ENCODE measurements around the gene TMOD4.
A peak's percentile ranks its signal among the peaks of the same experiment; 100 is the strongest.
"Not testable (repeated sequence)": the region's sequence is repeated elsewhere in the genome, so short reads cannot be mapped to it uniquely, and the experiment has no call there.

TMOD4 gene

DNA sequence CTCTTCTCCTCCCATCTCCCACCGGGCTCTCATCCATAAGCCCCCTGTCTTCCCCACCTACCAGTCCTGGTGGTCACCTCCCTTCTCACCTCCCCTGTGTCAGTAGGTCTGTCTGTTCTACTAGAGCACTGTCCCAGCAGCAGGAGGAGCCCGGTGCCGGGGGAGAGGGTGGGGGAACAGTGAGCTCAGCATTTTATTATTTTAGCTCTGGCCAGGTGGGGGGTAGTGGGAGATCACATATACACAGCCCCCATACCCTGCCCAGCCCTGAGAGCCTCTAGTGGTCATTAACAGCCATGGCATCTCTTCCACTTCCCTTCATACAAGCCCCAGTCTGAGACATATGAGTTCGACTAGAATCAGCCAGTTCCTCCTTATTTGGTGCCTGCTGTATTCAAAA lies at the start of gene TMOD4:
Gene TMOD4, minus strand, starts transcription at position 119 of the 400 bp plus-strand sequence. CDS start 1,106 bp downstream, outside the sequence.
- DNase-seq: no peak

DNA sequence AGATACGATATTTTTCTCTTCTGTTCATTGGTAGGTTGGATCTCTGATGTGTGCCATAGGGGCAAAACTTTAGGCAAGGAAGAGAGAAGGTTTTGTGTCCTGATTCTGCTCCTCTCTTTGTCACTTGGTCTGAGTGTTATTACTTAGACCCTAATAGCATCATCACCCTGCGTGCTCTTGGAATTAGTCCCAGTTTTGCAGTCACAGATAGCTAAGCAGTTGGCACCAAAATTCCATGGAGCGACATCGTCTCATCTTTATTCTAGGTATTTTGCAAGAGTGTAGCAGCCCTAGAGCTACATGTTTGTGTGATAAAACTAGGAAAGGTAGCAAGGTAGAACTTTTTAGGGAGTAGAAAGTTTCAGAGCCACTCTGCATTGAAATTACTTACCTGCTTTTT lies 46.3 kb upstream of the TMOD4 start:
- DNase-seq: no peak

DNA sequence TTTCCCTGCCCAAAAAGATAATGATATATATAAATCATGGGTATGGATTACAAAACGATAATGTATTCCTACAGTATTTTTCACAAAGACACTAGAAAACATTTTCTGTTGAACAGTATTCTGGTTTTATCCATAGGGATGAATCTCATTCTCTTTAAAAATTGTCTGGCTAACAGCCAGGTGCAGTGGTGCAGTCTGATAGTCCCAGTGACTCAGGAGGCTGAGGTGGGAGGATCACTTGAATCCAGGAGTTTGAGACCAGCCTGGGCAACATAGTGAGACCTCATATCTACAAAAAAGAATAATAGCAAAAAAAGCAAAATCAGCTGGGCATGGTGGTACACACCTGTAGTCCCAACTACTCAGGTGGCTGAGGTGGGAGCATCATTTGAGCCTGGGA lies 45.8 kb upstream of the TMOD4 start:
- no peak for DNase-seq

DNA sequence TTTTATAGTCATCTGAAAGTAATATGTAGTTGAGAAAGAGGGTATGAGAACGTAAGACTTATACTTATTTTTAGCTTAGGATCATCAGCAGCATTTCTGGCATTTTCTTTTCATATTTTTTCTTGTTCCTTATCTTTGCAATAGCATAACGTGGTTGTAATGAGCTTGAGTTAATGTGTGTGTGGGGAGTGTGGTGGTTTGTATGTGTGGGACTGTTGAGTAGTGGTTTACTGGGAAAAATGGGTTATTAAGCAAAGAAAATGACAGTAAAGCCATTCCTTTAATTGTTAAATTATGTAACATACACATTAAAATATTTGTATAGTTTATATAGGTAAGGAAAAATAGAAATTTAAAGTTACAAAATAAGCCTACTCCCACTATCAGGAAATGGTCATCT lies 37.8 kb upstream of the TMOD4 start:
- DNase-seq: no peak

DNA sequence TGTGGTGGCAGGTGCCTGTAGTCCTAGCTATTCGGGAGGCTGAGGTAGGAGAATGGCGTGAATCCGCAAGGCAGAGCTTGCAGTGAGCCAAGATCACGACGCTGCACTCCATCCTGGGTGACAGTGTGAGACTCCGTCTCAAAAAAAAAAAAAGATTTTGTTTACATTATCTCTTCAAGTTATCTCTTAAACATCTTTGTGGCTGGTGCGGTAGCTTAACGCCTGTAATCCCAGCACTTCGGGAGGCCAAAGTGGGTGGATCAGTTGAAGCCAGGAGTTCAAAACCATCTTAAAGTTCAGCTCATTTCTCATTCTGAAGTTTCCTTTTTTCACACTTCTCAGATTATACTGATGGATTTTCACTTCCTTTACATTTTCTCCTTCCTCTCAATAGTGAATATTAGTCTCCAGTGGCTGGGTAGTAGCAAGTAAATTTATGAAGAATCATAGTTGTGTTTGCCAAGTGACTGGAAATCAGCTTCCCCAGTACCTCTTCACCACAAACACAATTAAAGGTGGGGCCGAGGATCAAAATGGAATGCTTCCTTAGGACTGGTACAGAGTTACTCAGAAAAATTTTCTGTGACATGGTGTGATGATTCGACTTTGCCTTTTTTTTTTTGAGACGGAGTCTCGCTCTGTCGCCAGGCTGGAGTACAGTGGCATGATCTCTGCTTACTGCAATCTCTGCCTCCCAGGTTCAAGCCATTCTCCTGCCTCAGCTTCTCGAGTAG lies 36.4 kb upstream of the TMOD4 start:
- DNase-seq: no peak

DNA sequence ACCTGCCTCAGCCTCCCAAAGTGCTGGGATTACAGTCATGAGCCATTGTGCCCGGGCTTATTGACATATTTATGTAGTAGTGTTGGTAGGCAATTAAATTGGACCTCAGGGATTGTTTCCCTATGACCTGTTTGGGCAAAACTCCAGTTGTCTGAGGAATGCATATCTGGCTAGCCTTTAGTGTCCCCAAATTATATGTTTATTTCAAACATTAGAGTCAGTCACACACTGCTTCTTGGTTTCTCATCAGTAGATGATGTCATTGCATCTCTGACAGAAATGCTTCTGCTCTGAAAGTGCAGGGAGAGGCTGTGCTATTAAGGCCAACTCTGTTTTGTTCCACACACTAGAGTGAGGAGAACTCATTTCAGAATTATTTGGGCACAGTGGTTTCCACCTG lies 35.0 kb upstream of the TMOD4 start:
- DNase-seq: no peak

DNA sequence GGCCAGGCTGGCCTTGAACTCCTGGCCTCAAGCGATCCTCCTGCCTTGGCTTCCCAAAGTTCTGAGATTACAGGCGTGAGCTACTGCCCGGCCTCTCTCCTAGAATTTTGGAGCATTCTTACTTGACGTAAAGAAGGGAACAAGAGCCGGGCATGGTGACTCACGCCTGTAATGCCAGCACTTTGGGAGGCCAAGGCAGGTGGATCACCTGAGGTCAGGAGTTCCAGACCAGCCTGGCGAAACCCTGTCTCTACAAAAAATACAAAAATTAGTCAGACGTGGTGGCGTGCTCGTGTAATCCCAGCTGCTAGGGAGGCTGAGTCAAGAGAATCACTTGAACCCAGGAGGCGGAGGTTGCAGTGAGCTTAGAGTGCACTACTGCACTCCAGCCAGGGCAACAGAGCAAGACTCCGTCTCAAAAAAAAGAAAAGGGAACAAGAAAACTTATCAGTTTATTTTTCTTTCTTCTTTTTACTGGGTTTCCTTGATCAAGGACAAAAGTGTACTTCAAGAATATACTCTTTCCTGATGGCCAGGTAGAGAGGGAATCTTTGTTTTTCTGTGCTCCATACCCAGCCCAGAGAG lies 29.7 kb upstream of the TMOD4 start:
- not testable (repeated sequence) for DNase-seq

DNA sequence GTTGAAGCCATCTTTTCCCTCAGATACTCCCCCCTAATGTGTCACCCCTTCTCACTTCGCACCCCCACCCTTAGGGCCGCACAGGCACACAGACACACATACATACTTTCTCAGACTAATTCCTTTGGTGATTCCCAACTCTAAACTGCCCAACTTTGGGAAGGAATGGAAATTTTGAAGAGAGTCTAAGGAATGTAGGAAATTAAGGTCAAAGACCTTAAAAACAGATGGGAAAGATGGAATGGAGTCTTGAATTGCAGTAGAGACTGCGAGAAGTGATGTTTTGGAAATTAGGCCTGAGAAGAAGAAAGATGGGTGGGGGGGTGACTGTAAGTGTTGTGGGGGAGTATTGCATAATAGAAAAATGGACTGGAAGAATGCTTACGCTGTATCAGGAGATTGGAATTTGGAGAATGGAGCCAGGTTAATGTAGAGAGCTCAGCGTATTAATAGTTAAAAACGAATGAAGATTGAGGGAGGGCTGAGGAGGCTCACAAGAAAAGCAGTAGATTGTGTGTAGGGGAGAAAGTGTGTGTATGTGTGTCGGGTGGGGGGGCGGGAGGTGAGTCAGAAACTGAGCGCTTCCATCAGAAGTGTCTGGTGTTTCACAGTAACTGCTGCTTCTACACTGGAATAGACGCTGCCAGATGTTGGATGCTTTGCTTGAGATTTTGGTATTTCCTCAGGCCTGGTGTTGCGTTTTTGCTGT lies 24.2 kb upstream of the TMOD4 start:
- peak; percentile 21 to 30 for DNase-seq

DNA sequence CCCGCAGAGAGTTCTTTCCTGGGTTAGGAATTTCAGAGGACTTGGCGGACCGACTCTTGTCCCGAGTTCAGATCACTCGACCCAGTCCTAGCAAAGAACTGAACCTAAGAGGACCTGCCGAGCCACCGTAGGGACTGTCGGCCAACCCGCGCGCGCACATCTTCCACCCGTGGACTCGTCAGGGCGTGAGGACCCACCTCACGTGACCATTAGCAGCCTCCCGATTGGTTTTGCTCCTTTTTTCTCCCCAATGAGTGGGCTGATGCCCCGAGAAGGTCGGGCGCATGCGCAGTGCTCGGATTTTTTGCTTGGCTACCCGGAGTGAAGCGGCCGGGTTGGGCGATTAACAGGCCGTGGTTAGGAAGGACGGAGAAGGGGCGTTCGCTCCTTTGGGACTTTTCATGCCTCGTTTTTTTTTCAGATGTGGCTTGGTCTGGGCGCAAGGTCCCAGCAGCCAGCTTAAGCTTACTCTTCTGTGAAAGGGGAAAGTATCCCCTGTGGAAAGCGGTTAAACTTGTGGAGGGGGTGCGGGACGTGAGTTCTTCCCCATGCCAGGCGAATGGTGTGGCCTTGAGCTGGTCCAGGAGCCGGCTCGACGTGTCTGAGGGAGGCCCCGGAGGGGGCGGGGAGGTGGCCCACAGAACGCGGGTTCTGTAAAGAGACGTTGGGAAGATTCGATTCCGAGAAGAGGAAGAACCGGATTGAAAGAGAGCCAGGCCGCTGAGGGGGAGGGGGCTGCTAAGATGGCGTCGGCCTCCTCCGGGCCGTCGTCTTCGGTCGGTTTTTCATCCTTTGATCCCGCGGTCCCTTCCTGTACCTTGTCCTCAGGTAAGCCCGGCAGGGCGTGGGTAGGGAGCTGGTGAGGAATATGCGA lies 22.7 kb upstream of the TMOD4 start, which contains the start of gene PIP5K1A:
Gene PIP5K1A, plus strand, starts transcription at position 299 of the 874 bp plus-strand sequence. Its CDS starts 445 bp downstream, at position 744.
- peak; percentile 98 to 99 for DNase-seq

DNA sequence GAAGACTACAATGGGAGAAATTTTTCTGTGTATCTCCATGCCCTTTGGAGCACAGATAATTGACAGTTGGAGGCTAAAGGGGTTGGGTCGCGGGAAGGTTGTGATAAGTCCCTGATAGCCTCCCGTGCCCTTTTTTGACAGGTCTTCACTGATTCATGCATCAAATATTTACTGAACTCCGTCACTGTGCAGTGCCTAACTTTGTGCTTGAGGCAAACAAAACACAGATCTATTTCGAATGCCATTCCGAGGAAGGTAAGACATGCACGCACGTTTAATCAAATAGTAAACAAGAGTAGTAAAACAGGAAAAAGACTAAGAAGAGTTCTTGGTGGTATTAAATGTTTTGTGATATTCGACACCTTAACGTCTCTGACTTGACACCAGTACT lies 22.1 kb upstream of the TMOD4 start:
- no peak for DNase-seq

DNA sequence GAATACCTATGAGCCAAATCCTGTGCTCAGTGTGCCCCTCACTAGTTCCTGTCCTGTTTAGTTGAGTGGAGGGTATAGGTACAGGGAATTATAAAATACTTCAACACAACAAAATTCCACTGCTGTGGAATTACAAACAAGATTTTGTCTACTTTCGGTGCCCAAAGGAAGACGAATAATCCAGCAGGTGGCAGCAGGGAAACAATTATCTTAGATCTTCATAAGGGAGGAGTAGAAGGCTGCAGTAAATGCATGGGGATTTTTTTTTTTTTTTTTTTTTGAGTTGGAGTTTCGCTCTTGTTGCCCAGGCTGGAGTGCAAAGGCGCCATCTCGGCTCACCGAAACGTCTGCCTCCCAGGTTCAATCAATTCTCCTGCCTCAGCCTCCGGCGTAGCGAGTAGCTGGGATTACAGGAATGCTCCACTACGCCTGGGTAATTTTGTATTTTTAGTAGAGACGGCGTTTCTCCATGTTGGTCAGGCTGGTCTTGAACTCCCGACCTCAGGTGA lies 20.6 kb upstream of the TMOD4 start:
- DNase-seq: peak; percentile 44

DNA sequence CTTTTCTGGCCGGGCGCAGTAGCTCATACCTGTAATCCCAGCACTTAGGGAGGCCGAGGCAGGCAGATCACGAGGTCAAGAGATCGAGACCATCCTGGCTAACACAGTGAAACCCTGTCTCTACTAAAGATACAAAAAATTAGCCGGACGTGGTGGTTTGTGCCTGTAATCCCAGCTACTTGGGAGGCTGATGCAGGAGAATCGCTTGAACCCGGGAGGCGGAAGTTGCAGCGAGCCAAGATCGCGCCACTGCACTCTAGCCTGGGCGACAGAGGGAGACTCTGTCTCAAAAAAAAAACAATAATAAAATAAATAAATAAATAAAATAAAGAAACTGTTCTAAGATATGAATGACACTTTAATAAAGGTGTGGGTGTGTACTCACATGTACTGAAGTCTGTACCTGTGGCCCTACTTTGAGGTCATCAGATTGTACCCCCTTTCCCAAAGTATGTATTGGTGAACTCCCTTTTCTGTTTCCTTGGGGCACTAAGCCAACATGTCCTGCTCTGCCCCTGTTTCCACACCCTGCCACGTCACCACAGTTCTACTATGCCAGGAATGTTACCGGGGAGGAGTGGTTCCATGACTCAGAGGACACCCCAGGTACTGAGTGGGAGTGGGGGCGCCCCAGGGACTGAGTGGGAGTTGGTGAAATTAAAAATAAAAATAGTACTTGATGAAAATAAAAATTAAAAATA lies 19.3 kb upstream of the TMOD4 start:
- DNase-seq: peak; percentile 9 to 30

DNA sequence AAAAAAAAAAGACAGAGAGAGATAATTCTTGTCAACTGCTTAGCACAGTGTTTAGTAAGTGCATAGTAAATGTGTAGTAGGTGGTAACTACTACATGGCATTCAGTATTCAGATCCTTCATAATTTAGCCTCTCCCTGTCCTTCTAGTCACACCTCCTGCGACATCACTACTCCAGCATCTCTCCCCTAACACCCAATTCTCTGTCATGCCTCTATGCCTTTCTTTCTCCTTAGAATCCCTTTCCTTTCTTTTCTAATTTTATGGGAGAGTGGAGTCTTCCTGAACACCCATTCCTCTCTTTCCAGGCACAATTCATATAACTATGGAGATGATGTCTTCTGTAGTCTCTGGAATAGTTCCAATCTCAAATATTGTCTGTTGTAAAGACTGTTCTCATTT lies 18.1 kb upstream of the TMOD4 start:
- no peak for DNase-seq

DNA sequence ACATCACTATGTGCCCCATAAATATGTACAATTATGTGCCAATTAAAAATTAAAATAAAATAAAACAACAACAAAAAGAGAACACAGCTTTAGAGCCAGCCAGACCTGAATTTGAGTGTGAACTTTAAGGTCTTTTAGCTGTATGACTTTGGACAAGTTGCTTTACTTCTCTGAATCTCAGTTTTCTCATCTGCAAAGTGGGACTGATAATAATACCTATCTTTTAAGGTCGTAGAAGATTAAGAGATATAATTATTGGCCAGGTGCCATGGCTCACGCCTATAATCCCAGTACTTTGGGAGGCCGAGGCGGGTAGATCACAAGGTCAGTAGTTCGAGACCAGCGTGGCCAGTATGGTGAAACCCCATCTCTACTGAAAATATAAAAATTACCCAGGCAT lies 17.5 kb upstream of the TMOD4 start:
- DNase-seq: no peak

DNA sequence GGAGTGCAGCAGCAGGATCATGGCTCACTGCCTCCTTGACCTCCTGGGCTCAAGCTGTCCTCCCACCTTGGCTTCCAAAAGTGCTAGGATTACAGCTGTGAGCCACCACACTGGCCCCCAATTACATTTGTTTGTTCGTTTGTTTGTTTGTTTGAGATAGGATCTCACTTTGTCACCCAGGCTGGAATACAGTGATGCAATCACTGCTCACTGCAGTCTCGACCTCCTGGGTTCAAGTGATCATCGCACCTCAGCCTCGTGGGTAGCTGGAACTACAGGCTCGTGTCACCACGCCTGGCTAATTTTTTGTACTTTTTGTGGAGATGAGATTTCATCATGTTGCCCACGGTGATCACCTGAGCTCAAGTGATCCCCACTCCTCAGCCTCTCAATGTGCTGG lies 16.3 kb upstream of the TMOD4 start:
- DNase-seq: no peak

DNA sequence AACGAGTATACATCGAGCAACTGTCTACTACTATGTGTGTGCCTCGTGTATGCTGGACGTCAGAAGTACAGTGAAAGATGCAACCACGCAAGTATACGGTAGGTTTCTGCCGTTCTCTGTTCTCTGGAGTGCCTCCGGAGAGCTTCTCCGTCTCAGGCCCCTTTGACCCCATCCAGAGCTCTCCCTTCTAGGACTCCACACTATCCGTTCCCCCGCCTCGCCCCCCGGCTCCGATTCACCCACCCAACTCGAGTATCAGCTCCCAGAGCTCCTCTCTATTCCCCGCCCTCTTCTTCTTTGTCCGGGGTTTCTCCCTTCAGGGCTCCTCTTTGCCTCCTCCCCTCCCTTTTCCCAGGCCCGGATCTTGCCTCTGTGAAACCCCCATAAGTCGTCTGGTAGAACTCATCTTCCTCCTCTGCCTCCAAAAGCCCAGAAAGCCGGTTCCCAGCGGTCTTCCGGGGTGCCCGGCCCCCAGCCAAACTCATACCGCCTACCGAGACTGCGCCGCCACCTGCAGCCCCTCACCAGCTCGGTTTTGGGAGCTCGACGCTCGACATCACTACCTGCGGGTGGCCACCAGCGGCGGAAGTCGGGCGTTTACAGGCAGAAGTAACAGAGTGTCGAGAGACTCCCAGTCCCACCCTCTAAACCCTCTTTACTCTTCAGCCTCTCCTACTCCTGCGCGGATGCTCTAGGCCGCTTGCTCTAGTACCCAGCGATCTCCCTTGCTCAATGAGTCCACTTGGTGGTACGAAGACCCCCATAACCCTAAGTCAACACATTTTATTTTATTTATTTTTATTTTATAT lies 14.1 kb upstream of the TMOD4 start, which contains the start of gene VPS72:
Gene VPS72, minus strand, starts transcription at position 561 of the 809 bp plus-strand sequence. Its CDS starts 76 bp downstream, at position 485.
- DNase-seq: peak; percentile 79 to 82

DNA sequence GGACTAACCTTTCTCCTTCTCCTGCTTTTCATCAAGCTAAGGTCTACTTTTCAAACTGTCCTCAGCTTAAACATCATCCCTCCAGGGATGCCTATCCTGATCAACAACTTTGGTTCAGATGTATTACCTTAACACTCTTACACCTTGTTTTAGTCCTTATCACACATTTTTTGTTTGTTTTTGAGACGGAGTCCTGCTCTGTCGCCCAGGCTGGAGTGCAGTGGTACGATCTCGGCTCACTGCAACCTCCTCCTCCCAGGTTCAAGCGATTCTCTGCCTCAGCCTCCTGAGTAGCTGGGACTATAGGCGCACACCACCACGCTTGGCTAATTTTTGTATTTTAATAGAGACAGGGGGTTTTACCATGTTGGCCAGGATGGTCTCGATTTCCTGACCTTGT lies 12.9 kb upstream of the TMOD4 start:
- DNase-seq: not testable (repeated sequence)

DNA sequence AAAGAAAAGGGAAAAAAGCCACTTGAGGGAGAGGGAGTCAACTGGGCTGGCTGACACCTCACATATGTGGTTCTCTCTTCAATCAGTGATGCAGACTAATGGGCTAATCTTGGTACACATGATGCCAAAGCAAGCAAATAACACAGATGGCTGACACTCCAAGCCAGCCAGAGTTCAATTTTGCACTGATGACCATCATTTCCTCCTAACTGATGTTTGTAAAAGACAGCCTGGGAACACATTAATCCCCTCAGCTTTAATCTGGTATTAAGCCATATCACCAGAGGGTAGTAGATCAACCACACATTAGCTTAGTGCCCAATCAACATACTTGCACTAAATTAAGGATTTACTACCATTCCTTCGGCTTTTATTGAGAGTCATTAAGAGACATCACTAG lies 11.4 kb upstream of the TMOD4 start:
- DNase-seq: no peak

DNA sequence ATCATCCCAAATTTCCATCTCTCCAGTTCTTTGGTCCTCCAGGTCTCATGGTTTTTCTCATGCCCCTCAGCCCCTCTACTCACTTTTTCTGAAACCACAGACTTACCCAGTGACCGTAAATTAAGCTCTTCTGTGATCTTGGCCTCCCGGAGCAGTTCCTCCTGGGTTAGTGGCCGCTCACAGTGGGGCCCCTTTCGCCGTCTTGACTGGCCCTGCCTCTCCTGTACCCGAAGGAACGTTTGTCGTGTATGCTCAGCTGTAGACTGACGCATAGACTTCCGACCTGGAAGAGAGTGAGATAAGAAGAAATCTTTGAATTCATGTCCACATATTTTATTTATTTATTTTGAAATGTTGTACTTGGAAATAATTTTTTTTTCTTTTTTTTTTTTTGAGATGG lies 8.4 kb upstream of the TMOD4 start:
- no peak for DNase-seq

DNA sequence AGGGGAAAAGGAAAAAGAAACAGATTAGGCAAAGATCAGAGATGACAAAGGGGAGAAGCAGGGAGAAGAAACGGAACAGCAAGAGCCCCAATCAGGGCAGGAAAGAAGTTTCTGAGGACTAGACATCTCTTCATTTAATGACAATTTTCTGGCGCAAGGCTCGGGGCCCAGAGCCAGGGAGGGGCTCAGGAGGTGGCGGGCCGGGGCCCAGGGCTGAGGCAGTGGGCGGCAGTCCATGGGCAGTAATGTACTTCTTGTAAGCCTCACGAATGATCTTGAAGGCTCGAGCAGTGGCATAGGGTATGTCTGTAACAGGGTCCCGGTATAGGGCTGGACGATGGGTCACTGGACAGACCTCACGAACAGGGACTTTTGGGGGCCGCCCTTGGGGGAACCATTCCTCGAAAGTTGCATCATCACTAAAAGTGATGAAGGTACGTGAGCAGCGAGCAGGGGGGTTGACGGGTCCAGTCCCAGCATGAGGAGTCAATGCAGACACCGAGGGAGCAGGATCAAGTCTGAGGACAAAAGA lies 799 bp upstream of the TMOD4 start:
- DNase-seq: no peak
